NB4 (cell line): ENCODE measurements around the gene CLSTN2.

Source experiments
- POLR2A ChIP-seq: IDR thresholded peaks from 2 replicates; pipeline ENCODE4 v1.6.1; 2011; ENCODE audit warnings: mild to moderate bottlenecking; ENCODE audit not compliant: insufficient read length; ENCODE audit errors: extremely low read depth
- TF ChIP-seq, protein P1 (sequence below): IDR thresholded peaks from 2 replicates; pipeline ENCODE4 v1.6.1; 2011; ENCODE audit warnings: low read depth, low read length

DNA sequence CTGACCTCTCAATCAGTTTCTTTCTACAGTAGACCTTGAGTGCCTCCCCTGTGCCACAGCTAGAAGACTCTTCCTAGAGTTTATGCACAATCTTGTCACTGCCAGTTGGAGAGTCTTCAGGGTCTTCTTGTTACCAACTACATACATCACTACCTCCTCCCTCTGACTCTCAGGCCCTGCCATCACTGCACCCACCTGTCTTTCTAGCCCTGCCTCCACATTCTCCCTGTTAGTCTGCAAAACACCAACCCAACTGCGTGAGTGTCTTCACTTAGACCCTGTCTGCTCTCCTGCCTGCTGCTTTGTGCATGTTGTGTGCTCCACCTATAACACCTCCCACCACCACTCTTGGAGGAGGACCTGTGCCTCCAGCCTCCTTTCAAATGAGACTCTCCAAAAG is 34.4 kb downstream of the CLSTN2 start:
- TF ChIP-seq, protein P1, sequence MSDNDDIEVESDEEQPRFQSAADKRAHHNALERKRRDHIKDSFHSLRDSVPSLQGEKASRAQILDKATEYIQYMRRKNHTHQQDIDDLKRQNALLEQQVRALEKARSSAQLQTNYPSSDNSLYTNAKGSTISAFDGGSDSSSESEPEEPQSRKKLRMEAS = no peak
- TF ChIP-seq POLR2A = no peak
